ENCODE data around the gene SYNDIG1. TPM values are rescaled to one million over a fixed set of nuclear protein-coding genes. Genes with fewer than 3 reads are reported as not detected.

The SYNDIG1 gene
- total RNA-seq, 1 experiment from 2014 or later = not detected

- no peak overlapping the region for H3K4me3 ChIP-seq (ENCODE audit: low read depth in 2 of 2, low read length in 2 of 2)
- TF ChIP-seq TCF7L2 (IDR thresholded peaks at IDR 0.05; ENCODE audit: low read depth, low read length) (no peak), SIN3A (IDR thresholded peaks at IDR 0.05; ENCODE audit: borderline replicate concordance, insufficient read depth, low read depth, low read length) (no peak), REST (IDR thresholded peaks at IDR 0.05; ENCODE audit: insufficient read depth in 1 of 2, low read depth in 2 of 2, low read length in 1 of 2) (no peak), CTCF (IDR thresholded peaks at IDR 0.05) (no peak), POLR2AphosphoS5 (IDR thresholded peaks at IDR 0.05; ENCODE audit: low read depth, low read length) (no peak)
- in situ Hi-C loops (cut with HindIII; ENCODE audit: low pct_unique_long_range_greater_than_20kb, low sequenced_read_pairs) = no loop called here
Observed at GRCh38 chr20:24637941-24638340, 168.5 kb downstream of the SYNDIG1 start.

GRCh38 chr20:24638591-24639548 lies 169.4 kb downstream of the SYNDIG1 start:
- Histone ChIP-seq H3K27me3 (ENCODE audit: control insufficient read depth, insufficient read depth, low read length) (peaks cover 2% of the 10 kb centered on the region; the same call in 1 of the 2 replicates), H3K36me3 (ENCODE audit: control insufficient read depth, insufficient read depth, low read length) (no peaks in the 10 kb centered on the region), H3K9me3 (ENCODE audit: control insufficient read depth, insufficient read depth, low read depth, low read length) (no peaks in the 10 kb centered on the region), H3K4me1 (ENCODE audit: control insufficient read depth, insufficient read depth, low read length) (peaks cover 8% of the 10 kb centered on the region), H3K27ac (ENCODE audit: low read length) (no peak overlapping the region), H3K4me3 (ENCODE audit: low read depth in 2 of 2, low read length in 2 of 2) (no peak overlapping the region)
- TF ChIP-seq REST (IDR thresholded peaks at IDR 0.05; ENCODE audit: insufficient read depth in 1 of 2, low read depth in 2 of 2, low read length in 1 of 2) (no peak), TCF7L2 (IDR thresholded peaks at IDR 0.05; ENCODE audit: low read depth, low read length) (no peak), SIN3A (IDR thresholded peaks at IDR 0.05; ENCODE audit: borderline replicate concordance, insufficient read depth, low read depth, low read length) (no peak), POLR2AphosphoS5 (IDR thresholded peaks at IDR 0.05; ENCODE audit: low read depth, low read length) (no peak), CTCF (IDR thresholded peaks at IDR 0.05) (no peak)
- BruUV-seq (replicated peaks) = no TSS peak
- no peak for DNase-seq (ENCODE audit: low read depth, low spot score)
- intact Hi-C loops (cut with micrococcal nuclease; ENCODE audit: unreplicated experiment) (no loop called here), in situ Hi-C loops (cut with HindIII; ENCODE audit: low pct_unique_long_range_greater_than_20kb, low sequenced_read_pairs) (no loop called here)
- no peak for ATAC-seq
- ChIA-PET POLR2A (no interaction called here), CTCF (no interaction called here)

More at GRCh38 chr20:24637941-24638340, 168.5 kb downstream of the SYNDIG1 start:
- H3K9me3 ChIP-seq (ENCODE audit: control insufficient read depth, insufficient read depth, low read depth, low read length) = no peaks in the 10 kb centered on the region
- peaks cover 2% of the 10 kb centered on the region; the same call in 1 of the 2 replicates for H3K27me3 ChIP-seq (ENCODE audit: control insufficient read depth, insufficient read depth, low read length)
- no peak overlapping the region for H3K27ac ChIP-seq (ENCODE audit: low read length)
- peaks cover 8% of the 10 kb centered on the region for H3K4me1 ChIP-seq (ENCODE audit: control insufficient read depth, insufficient read depth, low read length)
- BruUV-seq (replicated peaks) = no TSS peak
- CTCF ChIA-PET = no interaction called here
- no peaks in the 10 kb centered on the region for H3K36me3 ChIP-seq (ENCODE audit: control insufficient read depth, insufficient read depth, low read length)
- DNase-seq (ENCODE audit: low read depth, low spot score) (no peak), ATAC-seq (no peak)
- intact Hi-C loops (cut with micrococcal nuclease; ENCODE audit: unreplicated experiment) = no loop called here
- POLR2A ChIA-PET = no interaction called here

All from Panc1 (cell line).